Measurements from ENCODE around the gene SVOPL.
"Not testable (repeated sequence)": the region's sequence is repeated elsewhere in the genome, so short reads cannot be mapped to it uniquely, and the experiment has no call there.

Gene SVOPL

GRCh38 chr7:138741453-138741735 lies 40.2 kb upstream of the SVOPL start:
- TF ChIP-seq MYC (IDR thresholded peaks at IDR 0.05; ENCODE audit: low read depth, low read length) (no peak), CTCF (IDR thresholded peaks at IDR 0.05; ENCODE audit: low read depth, low read length) (no peak), POLR2A (IDR thresholded peaks at IDR 0.05; ENCODE audit: extremely low read depth, insufficient read length) (no peak)
- TF ChIP-seq, protein P1, sequence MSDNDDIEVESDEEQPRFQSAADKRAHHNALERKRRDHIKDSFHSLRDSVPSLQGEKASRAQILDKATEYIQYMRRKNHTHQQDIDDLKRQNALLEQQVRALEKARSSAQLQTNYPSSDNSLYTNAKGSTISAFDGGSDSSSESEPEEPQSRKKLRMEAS (IDR thresholded peaks at IDR 0.05; ENCODE audit: low read depth, low read length), result no peak
- H3K4me3 ChIP-seq (ENCODE audit: low read depth, low read length), result no peak overlapping the region
- no peak for DNase-seq (ENCODE audit: low read depth)

- no peak for DNase-seq (ENCODE audit: low read depth)
- TF ChIP-seq CTCF (IDR thresholded peaks at IDR 0.05; ENCODE audit: low read depth, low read length) (no peak), POLR2A (IDR thresholded peaks at IDR 0.05; ENCODE audit: extremely low read depth, insufficient read length) (no peak), MYC (IDR thresholded peaks at IDR 0.05; ENCODE audit: low read depth, low read length) (no peak)
- TF ChIP-seq, protein P1 (IDR thresholded peaks at IDR 0.05; ENCODE audit: low read depth, low read length), result no peak
- H3K4me3 ChIP-seq (ENCODE audit: low read depth, low read length), result no peak overlapping the region
These were observed 38.7 kb upstream of the SVOPL start for GRCh38 chr7:138739859-138740258.

- peak; percentile 93 for DNase-seq (ENCODE audit: low read depth)
- TF ChIP-seq MYC (IDR thresholded peaks at IDR 0.05; ENCODE audit: low read depth, low read length) (peak; percentile 74), POLR2A (IDR thresholded peaks at IDR 0.05; ENCODE audit: extremely low read depth, insufficient read length) (no peak), CTCF (IDR thresholded peaks at IDR 0.05; ENCODE audit: low read depth, low read length) (peak; percentile 99)
- TF ChIP-seq, protein P1 (IDR thresholded peaks at IDR 0.05; ENCODE audit: low read depth, low read length), result peak; percentile 90
- no peak overlapping the region for H3K4me3 ChIP-seq (ENCODE audit: low read depth, low read length)
These were observed 37.6 kb upstream of the SVOPL start for GRCh38 chr7:138738551-138739335.

GRCh38 chr7:138738114-138738513 lies 37.0 kb upstream of the SVOPL start:
- TF ChIP-seq, protein P1 (IDR thresholded peaks at IDR 0.05; ENCODE audit: low read depth, low read length), result no peak
- TF ChIP-seq CTCF (IDR thresholded peaks at IDR 0.05; ENCODE audit: low read depth, low read length), result no peak
- TF ChIP-seq MYC (IDR thresholded peaks at IDR 0.05; ENCODE audit: low read depth, low read length), result no peak
- TF ChIP-seq POLR2A (IDR thresholded peaks at IDR 0.05; ENCODE audit: extremely low read depth, insufficient read length), result no peak

DNA sequence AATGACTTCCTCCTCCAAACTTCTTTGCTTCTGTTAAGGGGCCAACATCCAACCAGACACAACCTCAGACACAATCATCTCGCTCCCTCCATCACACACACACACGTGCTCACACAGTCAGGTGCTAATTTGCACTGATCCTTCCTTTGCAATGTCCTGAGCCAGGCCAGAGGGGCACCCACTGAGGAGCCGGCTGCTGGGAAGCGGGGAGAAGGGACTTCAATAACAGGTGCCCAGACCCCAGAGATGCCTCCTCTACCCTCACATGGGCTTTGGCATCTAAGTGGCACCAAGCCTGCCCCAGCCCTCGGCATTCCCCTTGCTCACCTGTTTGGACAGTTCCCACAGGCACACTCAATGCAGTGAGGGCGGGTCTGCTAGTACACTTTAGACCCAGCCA lies 34.2 kb upstream of the SVOPL start:
- DNase-seq (ENCODE audit: low read depth), result no peak
- TF ChIP-seq CTCF (IDR thresholded peaks at IDR 0.05; ENCODE audit: low read depth, low read length), result no peak
- no peak for TF ChIP-seq MYC (IDR thresholded peaks at IDR 0.05; ENCODE audit: low read depth, low read length)
- no peak for TF ChIP-seq POLR2A (IDR thresholded peaks at IDR 0.05; ENCODE audit: extremely low read depth, insufficient read length)
- TF ChIP-seq, protein P1 (IDR thresholded peaks at IDR 0.05; ENCODE audit: low read depth, low read length), result no peak

More at GRCh38 chr7:138738114-138738513, 37.0 kb upstream of the SVOPL start:
- no peak overlapping the region for H3K4me3 ChIP-seq (ENCODE audit: low read depth, low read length)
- DNase-seq (ENCODE audit: low read depth), result no peak

GRCh38 chr7:138731733-138732132 lies 30.6 kb upstream of the SVOPL start:
- not testable (repeated sequence) for DNase-seq (ENCODE audit: low read depth); H3K4me3 ChIP-seq (ENCODE audit: low read depth, low read length)

More for the DNA sequence above, 34.2 kb upstream of the SVOPL start:
- H3K4me3 ChIP-seq (ENCODE audit: low read depth, low read length), result no peak overlapping the region
